Activated T-cell treated with anti-CD3 and anti-CD28 coated beads, Interleukin-2, amount 50 U/mL, for 4 hours (primary cell): ENCODE data around the gene TRAK1. TPM values are rescaled to one million over a fixed set of nuclear protein-coding genes. Genes with fewer than 3 reads are reported as not detected.

Experiments
- ATAC-seq, 2 donors: fragments of 200-7000 bp; cut with Tn5 transposase; one replicate each; pipeline ENCODE4 v1.10.0; 2021
- DNase-seq: peaks from one replicate; pipeline ENCODE4 v3.0.0-alpha.2; 2020
- H3K27me3 Mint-ChIP-seq: one replicate; pipeline ENCODE4 v1.8.0; 2021; ENCODE audit warnings: low read depth, mixed read lengths
- H3K36me3 Mint-ChIP-seq: one replicate; pipeline ENCODE4 v1.8.0; 2022; ENCODE audit warnings: mixed read lengths; ENCODE audit not compliant: insufficient read depth
- H3K4me1 Mint-ChIP-seq: one replicate; pipeline ENCODE4 v1.8.0; 2021; ENCODE audit warnings: low read depth, mixed read lengths
- H3K4me3 Mint-ChIP-seq: one replicate; pipeline ENCODE4 v1.8.0; 2021; ENCODE audit warnings: mild to moderate bottlenecking, moderate library complexity, mixed read lengths
- H3K9me3 Mint-ChIP-seq: one replicate; pipeline ENCODE4 v1.8.0; 2021; ENCODE audit warnings: mixed read lengths
- total RNA-seq, 3 donors: library from RNA; stranded (reverse); gene quantifications; one replicate each; pipeline ENCODE4 v1.2.1, GENCODE V29; 2021

Gene TRAK1
- total RNA-seq, 3 donors from 2014 or later, result 17.2 to 22.3 (median 22.2) TPM

- H3K9me3 Mint-ChIP-seq, result no peaks in the 10 kb centered on the region
- peaks cover 46% of the 10 kb centered on the region for H3K4me1 Mint-ChIP-seq
- H3K36me3 Mint-ChIP-seq, result no peaks in the 10 kb centered on the region
- DNase-seq (no peak), ATAC-seq (no peak)
- peak overlapping the region; percentile 54 for H3K4me3 Mint-ChIP-seq
- H3K27me3 Mint-ChIP-seq, result no peaks in the 10 kb centered on the region
These were observed 68.0 kb downstream of the TRAK1 start for GRCh38 chr3:42159147-42159546.

GRCh38 chr3:42159706-42160472 lies 68.7 kb downstream of the TRAK1 start:
- DNase-seq, result no peak
- H3K4me1 Mint-ChIP-seq, result peaks cover 50% of the 10 kb centered on the region
- H3K4me3 Mint-ChIP-seq, result peak overlapping the region; percentile 54
- no peaks in the 10 kb centered on the region for H3K27me3 Mint-ChIP-seq
- H3K36me3 Mint-ChIP-seq, result no peaks in the 10 kb centered on the region
- ATAC-seq, result peak; percentile 72 to 77
- H3K9me3 Mint-ChIP-seq, result no peaks in the 10 kb centered on the region

- no peak for ATAC-seq
- peaks cover 48% of the 10 kb centered on the region for H3K4me1 Mint-ChIP-seq
- H3K36me3 Mint-ChIP-seq, result no peaks in the 10 kb centered on the region
- H3K9me3 Mint-ChIP-seq, result no peaks in the 10 kb centered on the region
- no peaks in the 10 kb centered on the region for H3K27me3 Mint-ChIP-seq
- DNase-seq, result no peak
- H3K4me3 Mint-ChIP-seq, result no peak overlapping the region
These were observed 70.1 kb downstream of the TRAK1 start for GRCh38 chr3:42161050-42161935.

- Mint-ChIP-seq H3K9me3 (no peaks in the 10 kb centered on the region), H3K27me3 (no peaks in the 10 kb centered on the region), H3K4me3 (no peak overlapping the region), H3K36me3 (no peaks in the 10 kb centered on the region), H3K4me1 (peaks cover 46% of the 10 kb centered on the region)
- DNase-seq (no peak), ATAC-seq (no peak)
These were observed 71.3 kb downstream of the TRAK1 start for GRCh38 chr3:42162462-42162861.

GRCh38 chr3:42163622-42164244 lies 72.6 kb downstream of the TRAK1 start:
- H3K4me1 Mint-ChIP-seq, result peaks cover 40% of the 10 kb centered on the region
- DNase-seq (no peak), ATAC-seq (no peak)
- H3K9me3 Mint-ChIP-seq, result no peaks in the 10 kb centered on the region
- H3K27me3 Mint-ChIP-seq, result no peaks in the 10 kb centered on the region
- H3K4me3 Mint-ChIP-seq, result no peak overlapping the region
- no peaks in the 10 kb centered on the region for H3K36me3 Mint-ChIP-seq

GRCh38 chr3:42164656-42165055 lies 73.5 kb downstream of the TRAK1 start:
- DNase-seq, result no peak
- Mint-ChIP-seq H3K27me3 (no peaks in the 10 kb centered on the region), H3K4me1 (peaks cover 32% of the 10 kb centered on the region), H3K4me3 (no peak overlapping the region), H3K9me3 (no peaks in the 10 kb centered on the region), H3K36me3 (no peaks in the 10 kb centered on the region)
- ATAC-seq, result no peak

GRCh38 chr3:42165211-42165610 lies 74.1 kb downstream of the TRAK1 start:
- H3K27me3 Mint-ChIP-seq, result no peaks in the 10 kb centered on the region
- peaks cover 30% of the 10 kb centered on the region for H3K4me1 Mint-ChIP-seq
- no peaks in the 10 kb centered on the region for H3K36me3 Mint-ChIP-seq
- no peak overlapping the region for H3K4me3 Mint-ChIP-seq
- DNase-seq, result no peak
- H3K9me3 Mint-ChIP-seq, result no peaks in the 10 kb centered on the region
- ATAC-seq, result no peak

- Mint-ChIP-seq H3K4me3 (no peak overlapping the region), H3K27me3 (no peaks in the 10 kb centered on the region), H3K4me1 (peaks cover 28% of the 10 kb centered on the region), H3K36me3 (no peaks in the 10 kb centered on the region), H3K9me3 (no peaks in the 10 kb centered on the region)
- ATAC-seq (no peak), DNase-seq (no peak)
These were observed 75.1 kb downstream of the TRAK1 start for GRCh38 chr3:42166214-42166613.

GRCh38 chr3:42166662-42167300 lies 75.6 kb downstream of the TRAK1 start:
- no peaks in the 10 kb centered on the region for H3K9me3 Mint-ChIP-seq

GRCh38 chr3:42169579-42170120 lies 78.5 kb downstream of the TRAK1 start:
- ATAC-seq (no peak), DNase-seq (no peak)
- Mint-ChIP-seq H3K27me3 (no peaks in the 10 kb centered on the region), H3K4me1 (peaks cover 31% of the 10 kb centered on the region), H3K9me3 (no peaks in the 10 kb centered on the region), H3K4me3 (no peak overlapping the region), H3K36me3 (no peaks in the 10 kb centered on the region)

More at GRCh38 chr3:42166662-42167300, 75.6 kb downstream of the TRAK1 start:
- Mint-ChIP-seq H3K4me1 (peaks cover 33% of the 10 kb centered on the region), H3K4me3 (no peak overlapping the region), H3K36me3 (no peaks in the 10 kb centered on the region), H3K27me3 (no peaks in the 10 kb centered on the region)
- DNase-seq (no peak), ATAC-seq (no peak)

GRCh38 chr3:42172047-42172654 lies 81.0 kb downstream of the TRAK1 start:
- H3K36me3 Mint-ChIP-seq, result no peaks in the 10 kb centered on the region
- DNase-seq, result no peak
- no peak overlapping the region for H3K4me3 Mint-ChIP-seq
- H3K9me3 Mint-ChIP-seq, result no peaks in the 10 kb centered on the region
- ATAC-seq, result no peak
- H3K27me3 Mint-ChIP-seq, result no peaks in the 10 kb centered on the region
- peaks cover 30% of the 10 kb centered on the region for H3K4me1 Mint-ChIP-seq

- Mint-ChIP-seq H3K4me1 (peaks cover 30% of the 10 kb centered on the region), H3K36me3 (peaks cover 4% of the 10 kb centered on the region), H3K4me3 (no peak overlapping the region), H3K9me3 (no peaks in the 10 kb centered on the region), H3K27me3 (no peaks in the 10 kb centered on the region)
- no peak for ATAC-seq
- no peak for DNase-seq
These were observed 82.2 kb downstream of the TRAK1 start for GRCh38 chr3:42173307-42173706.

GRCh38 chr3:42174679-42175385 lies 83.7 kb downstream of the TRAK1 start:
- DNase-seq (no peak), ATAC-seq (no peak)
- Mint-ChIP-seq H3K9me3 (no peaks in the 10 kb centered on the region), H3K36me3 (peaks cover 5% of the 10 kb centered on the region), H3K27me3 (no peaks in the 10 kb centered on the region), H3K4me1 (peaks cover 34% of the 10 kb centered on the region), H3K4me3 (no peak overlapping the region)
